Activated T-cell treated with anti-CD3 and anti-CD28 coated beads, Interleukin-2, amount 50 U/mL, for 1 hour (primary cell): ENCODE results near the gene SULF2.

Source experiments
- DNase-seq: peaks from one replicate; pipeline ENCODE4 v3.0.0-alpha.2; 2020

The SULF2 gene

DNA sequence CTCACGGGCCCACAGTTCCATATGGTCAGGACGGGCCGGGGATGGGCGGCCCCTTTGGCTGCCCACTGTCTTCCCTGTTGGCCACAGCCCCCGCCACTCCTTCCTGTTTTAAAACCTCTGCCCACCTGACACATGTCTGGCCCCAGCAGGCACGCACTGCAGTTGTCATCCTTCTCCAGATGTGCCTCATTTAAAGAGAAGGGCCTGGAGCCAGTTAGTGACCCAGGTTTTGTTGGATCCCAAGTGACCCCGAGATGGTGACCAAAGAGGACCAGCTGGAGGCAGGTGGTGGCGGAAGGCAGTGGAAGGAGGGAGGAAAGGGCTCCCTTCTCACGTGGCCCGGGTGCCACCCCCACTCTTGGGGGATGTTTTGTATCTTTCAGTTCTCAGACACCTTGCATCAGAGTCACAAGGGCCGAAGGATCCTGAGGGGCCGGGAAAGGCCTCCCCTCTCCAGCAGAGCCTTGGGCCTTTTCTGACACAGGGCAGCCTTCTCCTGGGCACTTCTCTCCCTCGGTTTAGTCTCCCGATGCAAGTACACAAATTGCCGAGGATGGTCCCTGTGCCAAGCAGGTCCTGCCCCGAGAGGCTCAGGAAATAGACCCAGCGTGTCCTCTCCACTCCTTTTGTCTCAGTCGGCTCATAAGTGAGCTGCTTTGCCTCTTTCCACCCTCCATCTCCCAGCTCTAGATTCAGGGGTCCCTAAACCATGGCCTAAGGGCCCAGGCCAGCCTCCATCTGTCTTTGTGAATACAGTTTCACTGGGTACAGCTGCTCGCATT lies 117.6 kb downstream of the SULF2 start:
- DNase-seq: no peak

DNA sequence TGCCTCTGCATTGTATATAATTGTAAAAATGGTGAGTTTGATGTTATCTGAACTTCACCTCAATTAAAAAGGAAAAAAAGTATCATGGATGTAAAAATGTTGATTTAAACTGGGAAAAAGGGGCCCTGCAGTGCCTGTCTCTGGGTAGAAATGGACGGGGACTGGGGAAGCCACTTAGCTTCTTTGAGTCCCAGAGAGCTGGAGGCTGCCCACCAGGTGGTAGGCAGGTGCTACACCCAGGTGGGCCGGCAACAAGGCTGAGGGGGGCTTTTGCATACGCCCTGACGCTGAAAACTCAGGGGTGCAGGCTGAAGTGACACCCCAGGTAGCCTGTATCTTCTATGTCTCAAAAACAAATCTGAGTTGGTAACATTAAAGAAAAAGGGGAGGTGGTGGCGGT lies 118.2 kb downstream of the SULF2 start:
- no peak for DNase-seq

DNA sequence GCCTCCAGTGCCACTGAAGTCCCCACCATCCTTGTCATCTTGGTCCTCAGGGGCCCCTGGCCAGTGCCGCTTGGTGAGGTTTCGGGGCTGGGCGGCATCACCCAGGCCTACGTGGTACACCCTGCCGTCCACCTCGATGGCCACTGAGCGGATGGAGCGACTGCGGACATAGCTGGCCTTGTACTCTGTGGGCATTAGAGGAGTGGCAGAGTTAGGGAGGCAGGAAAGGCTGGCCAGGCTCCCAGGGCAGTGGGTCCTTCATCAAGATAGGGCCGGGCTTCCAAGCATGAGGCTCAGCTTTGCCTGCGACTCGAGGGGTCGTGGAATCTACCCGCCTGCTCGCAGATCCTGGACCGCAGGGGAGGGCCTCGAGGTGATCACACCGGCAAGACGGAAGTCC lies 119.0 kb downstream of the SULF2 start:
- no peak for DNase-seq

DNA sequence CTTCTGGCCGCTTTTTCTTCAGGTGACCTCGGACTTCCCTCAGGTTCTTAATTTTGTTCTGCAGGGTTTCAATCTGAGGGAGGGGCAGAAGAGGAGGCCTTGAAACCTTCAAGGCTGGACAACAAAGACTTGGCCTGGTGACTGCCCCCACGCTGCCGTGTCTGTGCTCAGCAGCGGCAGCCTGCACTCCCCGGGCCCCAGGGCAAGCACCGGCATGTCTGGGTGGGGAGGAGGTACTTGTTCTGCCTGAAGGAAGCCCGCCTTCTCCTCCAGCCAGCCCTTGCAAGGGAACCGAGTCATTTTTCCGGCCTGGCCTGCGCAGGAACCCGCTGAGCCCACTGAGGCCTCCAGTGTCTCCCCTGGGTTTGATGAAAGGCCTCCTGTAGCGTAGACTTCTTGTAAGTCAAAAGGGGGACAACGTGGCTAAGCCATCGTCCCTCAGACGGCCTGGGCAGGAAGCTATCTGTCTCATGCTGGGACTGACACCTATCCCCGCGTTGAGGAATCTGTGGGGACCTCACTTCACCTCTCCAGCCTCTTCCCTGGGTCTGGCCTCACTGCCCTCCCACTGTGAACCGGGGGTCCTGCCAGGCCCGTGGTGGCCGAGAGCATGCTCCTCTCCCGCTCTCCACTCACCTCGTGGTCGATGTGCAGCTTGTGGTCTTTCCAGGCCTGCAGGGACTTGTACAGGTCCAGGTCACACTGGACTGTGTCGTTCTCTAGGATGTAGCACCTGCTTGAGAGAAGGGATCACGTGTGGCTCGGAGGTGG lies 119.9 kb downstream of the SULF2 start:
- no peak for DNase-seq

DNA sequence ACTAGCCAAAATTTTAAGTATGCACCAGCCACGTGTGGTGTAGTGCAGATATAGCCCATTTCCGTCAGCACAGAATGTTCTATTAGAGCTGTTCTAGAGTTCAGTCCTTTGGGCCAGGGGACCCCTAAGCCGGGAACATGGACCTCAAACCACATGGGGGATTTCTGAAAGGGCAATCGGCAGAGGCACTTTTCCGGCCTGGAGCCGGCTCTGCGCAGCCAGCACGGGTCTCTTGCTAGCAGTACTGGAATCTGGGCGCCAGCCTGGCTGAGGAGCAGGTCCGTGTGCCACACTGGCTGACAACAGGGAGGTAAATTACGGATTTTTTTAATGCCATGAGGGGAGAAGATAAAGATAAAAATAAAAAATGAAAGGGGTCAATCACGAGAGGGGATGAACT lies 120.5 kb downstream of the SULF2 start:
- DNase-seq: no peak

DNA sequence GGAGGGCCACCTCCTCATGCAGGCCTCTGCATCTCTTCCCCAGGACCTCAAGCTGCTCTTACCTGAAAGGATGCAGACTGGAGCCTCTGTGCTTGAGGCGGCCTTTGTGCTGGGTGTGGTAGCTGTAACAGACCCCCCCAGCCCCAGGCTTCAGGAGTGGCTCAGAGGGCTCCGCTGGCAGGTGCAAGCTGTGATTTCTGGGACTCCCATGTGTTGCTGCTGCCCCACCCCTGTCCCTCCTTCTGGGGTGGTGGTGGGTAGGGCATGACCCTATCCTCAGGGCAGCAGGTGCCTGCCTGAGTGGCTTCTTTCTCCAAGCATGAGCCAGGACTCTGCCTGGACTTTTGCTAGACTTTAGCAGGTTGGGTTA lies 121.2 kb downstream of the SULF2 start:
- DNase-seq: no peak

DNA sequence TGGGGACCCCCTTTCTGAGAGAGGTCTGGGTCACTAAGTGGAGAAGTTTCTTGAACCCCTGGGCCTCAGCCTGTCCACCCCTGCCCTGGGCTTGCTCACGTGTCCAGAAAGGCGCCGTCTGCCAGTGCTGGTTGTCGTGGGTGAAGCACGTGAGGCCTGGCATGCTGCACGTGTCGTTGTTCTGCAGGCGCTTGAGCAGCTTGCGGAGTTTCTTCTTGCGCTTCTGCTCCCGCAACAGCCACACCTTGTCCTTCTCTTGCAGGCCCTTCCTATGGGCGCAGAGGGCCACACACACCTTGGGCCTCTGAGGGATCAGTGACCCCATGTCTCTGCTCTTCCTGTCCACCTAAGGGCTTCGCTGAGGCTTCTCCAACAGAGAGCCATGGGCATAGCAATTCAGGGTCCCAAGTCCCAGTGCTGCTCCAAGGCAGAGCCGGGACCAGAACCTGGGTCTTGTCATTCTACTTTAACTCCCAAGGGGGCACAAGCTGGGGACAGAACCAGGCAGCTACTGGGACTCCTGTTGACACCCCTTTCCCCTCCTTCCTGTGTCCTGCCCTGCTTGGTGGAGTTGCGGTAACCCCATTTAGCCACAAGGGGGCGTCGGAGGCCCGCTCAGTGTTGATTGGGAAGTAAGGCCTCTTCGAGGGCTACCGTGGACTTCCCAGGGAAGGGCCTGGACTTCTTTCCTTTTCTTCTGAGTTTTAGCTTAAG lies 121.8 kb downstream of the SULF2 start:
- DNase-seq: peak; percentile 76

DNA sequence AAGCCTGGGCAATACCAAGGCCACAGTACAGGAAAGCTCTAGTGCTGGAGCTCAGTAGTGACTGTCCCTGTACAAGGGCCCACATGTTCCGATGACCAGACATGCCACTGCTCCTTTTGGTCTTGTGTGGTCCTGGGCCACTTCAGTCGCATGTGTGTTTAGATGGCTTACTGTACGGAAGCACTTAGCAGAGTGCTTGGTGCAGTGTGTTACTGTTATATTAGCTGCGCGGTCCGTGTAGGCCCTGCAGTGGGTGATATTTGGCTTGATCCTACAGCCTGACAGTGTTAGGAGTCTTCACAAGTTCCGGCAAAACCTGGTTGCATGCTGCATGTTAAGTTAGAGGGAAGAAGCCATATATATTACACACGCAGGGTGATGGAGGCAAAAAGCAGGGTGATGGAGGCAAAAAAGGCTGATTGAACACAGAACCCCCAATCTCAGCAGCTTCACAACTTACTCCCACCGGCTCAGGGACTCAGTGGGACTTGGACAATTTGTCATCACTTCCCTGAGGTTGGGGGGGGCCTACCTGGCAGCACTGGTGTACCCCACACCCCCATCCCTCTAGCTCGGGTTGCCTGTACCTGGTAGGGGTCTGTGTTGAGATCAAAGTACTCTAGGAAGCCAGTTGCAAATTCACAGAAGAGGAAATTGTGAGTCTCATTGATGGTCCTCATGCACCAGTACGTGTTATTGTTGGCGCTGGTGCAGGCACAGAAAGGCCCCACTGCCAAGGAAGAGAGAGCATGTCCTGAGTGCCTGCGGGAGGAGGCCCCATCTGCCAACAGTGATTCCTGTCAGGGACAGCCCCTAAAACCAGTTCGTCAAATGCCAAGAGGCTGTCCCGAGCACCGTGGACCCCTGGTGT lies 122.6 kb downstream of the SULF2 start:
- DNase-seq: no peak

DNA sequence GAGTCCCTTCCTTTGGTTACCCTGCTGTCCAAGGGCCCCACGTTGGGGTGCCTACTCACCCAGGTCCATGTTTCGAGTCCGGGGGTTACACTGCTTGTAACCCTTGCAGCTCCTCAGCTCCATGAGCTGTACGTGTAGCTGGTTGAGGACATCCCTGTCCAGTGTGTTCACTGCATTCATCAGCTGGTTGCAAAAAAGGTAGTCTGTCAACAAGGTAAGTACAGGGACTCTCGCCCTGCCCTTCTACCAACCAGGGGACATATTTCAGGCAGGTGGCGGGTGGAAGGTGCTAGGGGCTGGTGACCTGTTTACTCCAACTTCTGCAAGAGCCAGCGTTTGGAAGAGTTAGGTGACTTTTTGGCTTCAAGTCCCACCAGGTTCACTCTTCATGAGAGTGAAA lies 123.6 kb downstream of the SULF2 start:
- DNase-seq: no peak

DNA sequence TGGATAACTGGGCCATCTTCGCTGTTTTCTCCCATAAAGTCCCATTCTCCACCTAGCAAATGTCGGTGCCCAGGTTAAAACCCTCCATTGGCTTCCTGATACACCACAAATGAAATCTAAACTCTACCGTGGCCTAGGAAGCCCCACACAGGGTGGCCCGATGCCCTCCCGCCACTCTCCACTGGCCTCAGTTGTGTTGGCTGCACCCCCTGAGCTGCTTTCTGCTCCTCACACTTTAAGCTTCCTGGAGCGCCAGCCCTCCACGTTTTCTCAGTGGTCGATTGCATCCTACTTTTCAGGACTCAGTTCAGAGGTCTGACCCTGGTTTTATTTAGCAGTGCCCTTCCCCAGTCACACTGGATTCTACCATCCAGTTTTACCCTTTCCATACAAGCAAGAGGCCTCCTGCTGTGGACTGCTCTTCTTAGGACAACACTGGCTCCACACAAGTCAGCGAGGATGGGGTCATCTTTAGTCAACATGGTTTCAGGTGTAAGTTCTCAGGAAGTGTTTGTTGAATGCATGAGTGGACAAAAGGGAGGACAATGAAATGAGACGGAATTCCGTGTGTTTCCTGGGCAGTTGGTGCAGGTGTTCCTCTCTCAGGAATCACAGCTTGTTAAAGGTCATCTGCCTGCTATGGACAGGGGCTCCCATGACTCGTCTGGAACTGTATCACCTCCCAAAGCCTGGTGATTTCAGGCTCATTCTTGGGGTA lies 124.1 kb downstream of the SULF2 start:
- DNase-seq: no peak

DNA sequence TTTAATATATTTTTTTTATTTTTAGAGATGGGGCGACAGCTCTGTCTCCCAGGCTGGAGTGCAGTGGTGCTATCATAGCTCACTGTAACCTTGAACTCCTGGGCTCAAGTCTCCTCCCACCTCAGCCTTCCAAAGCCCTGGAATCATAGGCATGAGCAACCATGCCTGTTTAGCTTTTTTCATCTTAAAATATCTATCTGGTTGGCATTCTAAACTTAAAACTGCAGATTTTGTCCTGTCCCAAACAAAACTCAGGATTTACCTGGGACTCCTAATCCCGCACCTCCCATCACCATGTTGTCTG lies 124.7 kb downstream of the SULF2 start:
- no peak for DNase-seq

DNA sequence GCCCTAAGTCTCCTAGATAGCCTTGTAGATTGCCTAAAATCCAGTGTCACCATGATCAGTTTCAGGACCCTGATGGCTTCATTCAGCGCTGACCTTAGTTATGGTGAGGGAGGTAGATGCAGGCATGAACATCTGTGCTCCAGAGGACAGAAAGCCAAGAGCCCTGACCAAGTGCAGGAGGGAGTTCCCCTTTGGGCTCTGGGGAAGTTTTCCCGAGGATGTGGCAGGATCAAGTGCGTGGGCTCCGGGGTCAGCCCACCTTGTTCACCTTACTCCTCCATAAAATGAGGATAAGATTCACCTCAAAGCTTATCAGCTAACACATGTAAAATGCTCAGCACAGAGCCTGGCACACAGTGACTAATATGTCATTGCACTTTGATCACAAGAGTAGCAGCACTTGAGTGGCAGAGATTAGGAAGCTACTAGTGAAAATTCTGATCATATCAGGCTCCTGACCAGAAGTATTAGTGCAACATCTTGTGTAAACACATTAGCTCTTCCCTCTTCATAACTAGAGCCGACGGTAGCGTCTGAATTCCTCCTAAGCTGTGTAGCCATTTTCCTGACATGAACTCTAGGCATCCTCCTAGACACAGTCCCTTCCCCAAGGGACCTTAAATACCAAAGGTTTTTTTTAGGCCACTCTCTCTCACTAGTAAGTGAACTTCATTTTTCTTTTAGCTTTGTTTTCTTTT lies 125.2 kb downstream of the SULF2 start:
- DNase-seq: no peak

DNA sequence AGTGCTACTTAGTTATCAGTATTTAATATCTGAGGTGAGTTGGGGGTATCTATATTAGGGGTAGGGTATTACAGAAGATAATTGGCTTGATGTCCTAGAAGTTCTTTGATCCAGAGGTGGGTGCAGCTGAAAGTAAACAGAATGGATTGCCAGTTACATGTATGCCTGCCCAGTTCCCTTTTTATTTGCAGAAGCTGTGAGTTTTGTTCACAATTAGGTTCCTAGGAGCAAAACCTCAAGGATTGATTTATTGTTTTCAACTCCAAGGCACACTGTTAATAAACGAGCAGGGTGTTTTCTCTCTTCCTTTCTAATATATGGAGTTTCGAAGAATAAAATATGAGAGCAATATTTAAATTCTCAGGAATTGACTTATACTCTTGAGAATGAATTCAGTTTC lies 129.0 kb downstream of the SULF2 start:
- no peak for DNase-seq

DNA sequence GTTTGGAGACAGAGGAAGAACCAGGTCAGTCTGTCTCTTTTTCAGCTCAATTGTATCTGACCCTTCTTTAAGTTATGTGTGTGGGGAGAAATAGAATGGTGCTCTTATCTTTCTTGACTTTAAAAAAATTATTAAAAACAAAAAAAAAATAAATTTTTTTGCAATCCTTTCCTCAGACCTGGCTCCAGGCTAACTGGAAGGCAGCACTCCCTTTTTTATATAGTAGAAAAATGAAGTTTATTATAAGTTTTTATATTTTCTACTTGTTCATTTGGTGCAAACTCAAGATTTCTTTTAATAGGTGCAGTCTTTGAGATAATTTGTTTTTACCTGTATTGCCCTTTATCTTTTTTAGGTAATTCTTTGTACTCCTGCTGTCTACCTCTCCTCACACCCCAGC lies 129.6 kb downstream of the SULF2 start:
- no peak for DNase-seq

DNA sequence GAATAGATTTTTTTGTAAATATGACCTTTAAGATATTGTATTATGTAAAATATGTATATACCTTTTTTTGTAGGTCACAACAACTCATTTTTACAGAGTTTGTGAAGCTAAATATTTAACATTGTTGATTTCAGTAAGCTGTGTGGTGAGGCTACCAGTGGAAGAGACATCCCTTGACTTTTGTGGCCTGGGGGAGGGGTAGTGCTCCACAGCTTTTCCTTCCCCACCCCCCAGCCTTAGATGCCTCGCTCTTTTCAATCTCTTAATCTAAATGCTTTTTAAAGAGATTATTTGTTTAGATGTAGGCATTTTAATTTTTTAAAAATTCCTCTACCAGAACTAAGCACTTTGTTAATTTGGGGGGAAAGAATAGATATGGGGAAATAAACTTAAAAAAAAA lies 130.9 kb downstream of the SULF2 start:
- DNase-seq: no peak

DNA sequence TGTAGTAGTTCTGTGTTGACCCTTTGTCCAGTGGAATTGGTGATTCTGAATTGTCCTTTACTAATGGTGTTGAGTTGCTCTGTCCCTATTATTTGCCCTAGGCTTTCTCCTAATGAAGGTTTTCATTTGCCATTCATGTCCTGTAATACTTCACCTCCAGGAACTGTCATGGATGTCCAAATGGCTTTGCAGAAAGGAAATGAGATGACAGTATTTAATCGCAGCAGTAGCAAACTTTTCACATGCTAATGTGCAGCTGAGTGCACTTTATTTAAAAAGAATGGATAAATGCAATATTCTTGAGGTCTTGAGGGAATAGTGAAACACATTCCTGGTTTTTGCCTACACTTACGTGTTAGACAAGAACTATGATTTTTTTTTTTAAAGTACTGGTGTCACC lies 131.4 kb downstream of the SULF2 start:
- DNase-seq: no peak

DNA sequence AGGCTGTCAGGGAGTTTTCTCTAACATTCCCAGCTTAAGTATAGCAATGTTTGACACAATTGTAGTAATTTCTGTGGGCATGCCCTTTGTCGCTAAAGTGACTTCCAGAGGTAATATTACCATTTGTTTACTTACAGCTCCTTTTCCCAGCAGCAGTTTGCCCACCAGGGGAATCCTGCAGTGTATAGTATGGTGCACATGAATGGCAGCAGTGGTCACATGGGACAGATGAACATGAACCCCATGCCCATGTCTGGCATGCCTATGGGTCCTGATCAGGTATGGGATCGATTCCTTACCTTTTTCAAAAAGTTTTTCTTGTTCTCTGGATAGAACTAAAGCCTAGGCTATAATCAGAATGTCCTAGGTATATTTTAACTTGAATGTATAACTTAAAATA lies 132.5 kb downstream of the SULF2 start:
- DNase-seq: no peak

DNA sequence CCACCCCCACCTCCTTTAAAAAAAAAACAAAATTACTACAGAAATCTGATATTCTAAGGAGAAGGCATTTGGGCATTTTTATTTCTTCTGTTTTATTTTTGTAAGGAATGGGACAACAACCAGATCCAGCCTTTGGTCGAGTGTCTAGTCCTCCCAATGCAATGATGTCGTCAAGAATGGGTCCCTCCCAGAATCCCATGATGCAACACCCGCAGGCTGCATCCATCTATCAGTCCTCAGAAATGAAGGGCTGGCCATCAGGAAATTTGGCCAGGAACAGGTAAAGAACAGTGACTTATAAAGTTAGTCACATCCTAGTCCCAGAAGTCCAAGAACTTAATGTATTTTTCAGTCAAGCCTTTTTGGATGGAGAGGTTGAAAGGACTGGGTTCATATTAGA lies 133.0 kb downstream of the SULF2 start:
- DNase-seq: no peak

DNA sequence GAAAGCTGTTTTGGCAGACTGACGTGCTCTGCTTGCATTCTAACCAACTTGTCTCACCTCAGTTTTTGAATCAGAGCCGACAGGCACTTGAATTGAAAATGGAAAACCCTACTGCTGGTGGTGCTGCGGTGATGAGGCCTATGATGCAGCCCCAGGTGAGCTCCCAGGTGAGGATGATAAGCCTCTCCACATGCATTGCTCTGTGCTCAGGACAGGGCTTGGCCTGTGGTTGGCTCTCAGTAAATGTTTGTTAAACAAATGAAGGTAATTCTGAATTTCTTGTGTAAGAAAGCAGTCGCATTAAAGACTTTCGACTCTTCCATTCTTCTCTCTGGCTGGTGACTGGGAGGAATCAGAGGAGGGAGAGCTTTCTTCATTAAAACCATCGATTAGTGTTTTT lies 136.3 kb downstream of the SULF2 start:
- DNase-seq: no peak

DNA sequence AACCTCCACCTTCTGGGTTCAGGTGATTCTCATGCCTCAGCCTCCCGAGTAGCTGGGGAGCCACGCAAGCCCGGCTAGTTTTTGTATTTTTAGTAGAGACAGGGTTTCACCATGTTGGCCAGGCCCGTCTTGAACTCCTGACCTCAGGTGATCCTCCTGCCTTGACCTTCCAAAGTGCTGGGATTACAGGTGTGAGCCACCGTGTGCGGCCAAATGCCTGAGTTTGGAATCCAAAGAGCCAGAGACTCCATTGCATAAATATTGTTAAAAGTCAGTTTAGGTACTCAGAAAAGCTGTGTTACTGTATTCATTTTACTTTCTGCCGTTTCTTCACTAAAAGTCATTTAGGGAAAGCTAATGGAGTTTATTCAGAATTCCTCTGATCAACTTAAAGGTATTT lies 137.3 kb downstream of the SULF2 start:
- DNase-seq: no peak

DNA sequence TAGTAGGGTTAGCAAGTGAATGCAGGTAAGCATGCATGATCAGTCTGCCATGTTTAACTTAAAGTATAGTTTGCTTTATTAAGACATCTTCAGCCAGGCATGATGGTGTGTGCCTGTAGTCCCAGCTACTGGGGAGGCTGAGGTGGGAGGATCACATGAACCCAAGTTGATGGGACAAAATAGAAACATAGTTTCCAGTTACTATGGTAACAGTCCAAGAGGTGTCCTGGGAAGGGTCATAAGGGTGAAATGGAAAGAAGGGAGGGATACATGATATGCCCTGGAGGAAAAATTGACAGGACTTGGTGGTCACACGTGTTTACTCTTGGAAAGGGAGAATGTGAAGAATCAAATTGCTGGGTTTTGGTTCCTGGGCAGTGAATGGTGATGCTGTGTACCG lies 139.6 kb downstream of the SULF2 start:
- no peak for DNase-seq

DNA sequence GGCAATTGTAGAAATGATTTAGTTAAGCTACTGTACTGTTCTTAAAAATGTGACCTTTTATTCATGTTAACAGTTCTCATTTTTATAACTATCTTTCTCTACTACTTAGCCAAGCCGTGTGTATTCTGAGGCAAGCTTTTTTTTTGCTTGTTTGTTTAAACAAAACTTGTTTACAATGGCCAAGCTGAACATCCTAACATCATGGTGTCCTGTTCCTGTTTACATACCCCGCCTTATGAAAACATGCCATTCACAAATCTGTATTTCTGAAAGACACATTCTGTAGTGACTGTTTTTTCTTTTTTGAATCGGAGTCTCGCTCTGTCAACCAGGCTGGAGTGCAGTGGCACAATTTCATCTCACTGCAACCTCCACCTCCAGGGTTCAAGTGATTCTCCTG lies 142.7 kb downstream of the SULF2 start:
- no peak for DNase-seq
